Ishikawa (cell line): ENCODE data around the gene ASS1.

Source experiments
- CEBPB ChIP-seq: IDR thresholded peaks from 2 replicates; pipeline ENCODE4 v1.6.1; 2012
- CREB1 ChIP-seq: IDR thresholded peaks from 2 replicates; pipeline ENCODE4 v1.6.1; 2012; ENCODE audit warnings: low read depth
- EGR1 ChIP-seq: IDR thresholded peaks from 2 replicates; pipeline ENCODE4 v1.6.1; 2012
- EP300 ChIP-seq: IDR thresholded peaks from 2 replicates; pipeline ENCODE4 v1.6.1; 2012; ENCODE audit warnings: borderline replicate concordance
- FOXM1 ChIP-seq: IDR thresholded peaks from 2 replicates; pipeline ENCODE4 v1.6.1; 2012; ENCODE audit warnings: low read depth, borderline replicate concordance
- MAX ChIP-seq: IDR thresholded peaks from 2 replicates; pipeline ENCODE4 v1.6.1; 2012
- NFIC ChIP-seq: IDR thresholded peaks from 2 replicates; pipeline ENCODE4 v1.6.1; 2012
- RAD21 ChIP-seq: IDR thresholded peaks from 2 replicates; pipeline ENCODE4 v1.6.1; 2012; ENCODE audit warnings: low read depth
- REST ChIP-seq: IDR thresholded peaks from 2 replicates; pipeline ENCODE4 v1.6.1; 2012; ENCODE audit warnings: low read depth, mild to moderate bottlenecking
- TAF1 ChIP-seq: IDR thresholded peaks from 2 replicates; pipeline ENCODE4 v1.6.1; 2012; ENCODE audit warnings: low read depth, mild to moderate bottlenecking
- TEAD4 ChIP-seq: IDR thresholded peaks from 2 replicates; pipeline ENCODE4 v1.6.1; 2012
- USF1 ChIP-seq: IDR thresholded peaks from 2 replicates; pipeline ENCODE4 v1.6.1; 2012
- YY1 ChIP-seq: IDR thresholded peaks from 2 replicates; pipeline ENCODE4 v1.6.1; 2012; ENCODE audit warnings: low read depth
- ZBTB7A ChIP-seq: IDR thresholded peaks from 2 replicates; pipeline ENCODE4 v1.6.1; 2012; ENCODE audit warnings: low read depth

- TF ChIP-seq TAF1 (no peak), EP300 (no peak), MAX (no peak), REST (no peak), CREB1 (no peak), CEBPB (no peak), YY1 (no peak), RAD21 (no peak), FOXM1 (no peak), USF1 (no peak), NFIC (no peak), ZBTB7A (no peak), TEAD4 (no peak), EGR1 (no peak)
Measured at GRCh38 chr9:130465383-130466096, 20.8 kb downstream of the ASS1 start.
